ENCODE measurements around the gene KIAA1217.
"Not testable (repeated sequence)": the region's sequence is repeated elsewhere in the genome, so short reads cannot be mapped to it uniquely, and the experiment has no call there.

Gene KIAA1217

DNA sequence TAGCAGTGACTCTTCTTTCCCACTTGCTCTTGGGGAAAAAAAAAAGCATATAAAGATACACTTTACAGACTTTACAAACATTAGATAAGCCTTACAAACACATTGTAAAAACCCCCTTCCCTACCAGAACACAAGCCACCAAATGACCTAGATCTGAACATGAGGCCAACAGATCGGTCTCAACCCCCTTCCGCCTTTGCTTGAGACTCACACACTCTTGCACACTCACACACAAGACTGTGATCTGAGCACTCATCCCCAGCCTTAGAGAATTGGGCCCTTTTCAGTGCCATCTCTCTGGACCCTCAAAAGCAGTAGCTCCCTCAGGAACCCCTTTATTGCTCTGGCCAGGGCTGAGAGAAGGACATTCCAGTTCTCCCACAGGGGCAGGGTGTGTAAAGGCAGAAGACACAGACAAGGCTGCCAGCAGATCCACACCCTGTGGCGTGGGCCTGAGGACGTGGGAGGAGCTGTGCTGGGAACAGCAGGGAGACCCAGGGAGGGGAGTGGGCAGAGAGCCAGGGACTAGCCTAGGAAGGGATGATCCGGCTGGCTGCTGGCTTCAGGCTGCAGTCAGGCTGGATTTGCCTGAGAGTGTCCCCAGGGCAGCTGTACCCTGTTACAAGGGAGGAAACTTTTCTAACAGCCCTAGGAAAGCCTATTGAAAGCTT lies 206.7 kb downstream of the KIAA1217 start:
- DNase-seq = no peak

DNA sequence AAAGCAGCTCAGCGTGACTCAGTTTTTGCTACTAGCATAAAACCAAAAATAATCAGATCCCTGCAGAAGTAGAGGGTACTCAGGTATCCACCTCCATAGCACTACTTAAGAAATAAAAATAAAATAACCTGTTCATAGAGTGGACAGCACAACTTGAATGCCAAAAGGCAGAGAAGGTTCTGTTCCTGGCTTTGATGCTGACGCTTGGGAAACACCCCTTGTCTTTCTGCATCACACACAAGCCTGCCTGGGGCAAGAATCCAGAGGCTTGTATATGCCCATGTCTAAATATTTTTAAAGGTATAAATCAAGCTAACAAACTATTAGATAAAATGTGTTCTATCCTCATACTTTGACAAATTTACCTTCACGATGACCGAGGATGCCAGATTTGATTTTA lies 207.3 kb downstream of the KIAA1217 start:
- no peak for DNase-seq

DNA sequence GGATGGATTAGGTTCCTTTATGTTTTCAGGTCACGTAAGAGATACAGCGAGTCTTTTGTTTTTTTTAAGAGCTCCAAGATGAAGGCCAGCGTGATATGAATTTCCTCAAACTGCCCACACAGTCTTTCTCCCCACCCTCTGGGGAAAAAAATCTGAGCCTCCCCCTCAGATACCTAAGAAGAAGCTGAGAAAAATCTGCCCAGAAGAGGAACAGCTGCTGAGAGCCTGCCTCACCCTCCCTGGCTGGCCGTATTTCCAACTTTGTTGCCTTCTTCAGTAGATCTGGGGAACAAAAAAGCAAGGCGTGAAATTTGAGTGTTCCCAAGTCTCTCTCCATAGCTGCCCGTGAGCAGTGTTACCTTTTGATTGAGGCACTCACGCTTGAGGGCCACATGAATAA lies 208.1 kb downstream of the KIAA1217 start:
- DNase-seq = no peak

DNA sequence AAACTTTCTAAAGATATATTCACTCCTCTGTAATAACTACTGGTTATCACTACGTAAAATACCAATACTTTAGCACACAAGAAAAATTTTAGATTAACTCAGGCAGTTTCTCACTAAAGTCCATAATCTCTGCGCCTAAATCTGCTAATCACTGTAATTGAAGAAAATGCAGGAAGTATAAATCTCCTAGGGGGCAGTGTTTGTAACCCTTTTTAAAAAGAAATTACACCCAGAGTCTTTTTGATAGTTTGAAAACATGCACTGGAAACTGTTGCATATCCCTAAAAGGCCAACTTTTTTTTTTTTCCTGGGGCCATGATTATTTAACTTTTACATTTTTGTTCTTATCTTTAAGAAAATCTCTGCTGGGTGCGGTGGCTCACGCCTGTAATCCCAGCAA lies 209.6 kb downstream of the KIAA1217 start:
- no peak for DNase-seq

DNA sequence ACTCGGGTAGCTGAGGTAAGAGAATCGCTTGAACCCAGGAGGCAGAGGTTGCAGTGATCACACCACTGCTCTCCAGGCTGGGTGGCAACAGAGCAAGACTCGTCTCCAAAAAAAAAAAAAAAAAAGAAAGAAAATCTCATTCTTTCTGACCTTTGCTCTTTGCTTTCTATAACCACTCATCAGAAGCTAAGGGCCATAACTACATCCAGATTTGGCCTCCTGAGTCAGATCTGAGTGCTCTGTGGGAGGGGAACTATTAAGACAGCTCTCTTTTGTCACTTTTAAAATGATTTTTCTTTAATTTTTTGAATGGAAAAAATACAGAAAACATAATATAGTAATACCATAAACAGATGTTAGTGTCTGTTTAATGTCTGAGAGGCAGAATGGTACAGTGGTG lies 210.1 kb downstream of the KIAA1217 start:
- no peak for DNase-seq

DNA sequence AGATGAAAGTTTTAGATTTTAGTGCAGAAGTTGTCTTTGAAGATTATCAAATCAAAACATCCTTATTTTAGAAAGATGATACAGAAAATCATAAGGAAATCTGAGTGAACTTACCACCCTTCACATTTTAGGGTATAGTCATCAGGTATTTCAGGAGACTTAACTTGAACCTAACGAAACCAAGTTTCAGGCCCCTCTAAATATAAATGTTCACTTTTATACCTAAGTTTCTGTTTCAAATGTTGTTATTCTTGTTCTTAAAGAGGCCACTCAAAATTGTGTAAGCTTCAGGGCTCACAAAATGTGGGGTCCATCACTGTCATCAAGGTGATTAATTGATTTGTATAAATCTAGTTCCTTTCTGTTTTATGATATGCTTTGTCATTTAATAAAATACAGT lies 216.2 kb downstream of the KIAA1217 start:
- DNase-seq = no peak

DNA sequence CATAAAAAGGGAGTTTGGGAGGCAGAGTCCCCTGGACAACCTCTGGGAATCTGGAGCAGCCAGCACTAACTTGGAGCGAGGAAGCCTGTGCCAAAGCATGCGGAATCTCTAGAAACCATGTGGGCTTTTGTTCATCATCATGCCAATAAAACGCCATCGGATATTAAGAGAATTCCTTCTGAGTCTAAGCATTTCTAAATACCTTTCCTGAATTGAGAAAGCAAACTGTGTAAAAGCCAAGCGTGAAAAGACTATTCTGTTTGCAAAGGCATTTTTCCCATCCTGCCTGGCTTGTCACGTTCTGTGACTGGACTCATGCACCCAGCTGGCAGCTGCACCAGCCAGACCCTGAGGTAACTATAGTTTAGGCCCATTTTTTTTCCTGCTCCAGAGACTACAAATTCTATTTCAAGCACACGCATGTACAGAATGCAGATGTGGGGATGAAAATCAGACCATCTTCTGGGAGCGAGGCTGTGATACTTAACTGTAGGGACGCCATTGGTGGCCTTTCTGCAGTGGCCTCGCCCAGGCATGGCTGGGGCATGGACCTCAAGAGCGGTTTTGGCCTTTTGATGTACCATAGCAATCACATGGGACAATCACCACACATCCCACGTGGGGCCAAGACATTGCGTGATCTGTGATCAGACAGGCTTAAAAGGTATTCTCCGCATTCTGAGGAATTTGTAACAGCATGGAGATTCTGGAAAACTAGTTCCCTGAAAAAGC lies 218.9 kb downstream of the KIAA1217 start:
- DNase-seq = no peak

DNA sequence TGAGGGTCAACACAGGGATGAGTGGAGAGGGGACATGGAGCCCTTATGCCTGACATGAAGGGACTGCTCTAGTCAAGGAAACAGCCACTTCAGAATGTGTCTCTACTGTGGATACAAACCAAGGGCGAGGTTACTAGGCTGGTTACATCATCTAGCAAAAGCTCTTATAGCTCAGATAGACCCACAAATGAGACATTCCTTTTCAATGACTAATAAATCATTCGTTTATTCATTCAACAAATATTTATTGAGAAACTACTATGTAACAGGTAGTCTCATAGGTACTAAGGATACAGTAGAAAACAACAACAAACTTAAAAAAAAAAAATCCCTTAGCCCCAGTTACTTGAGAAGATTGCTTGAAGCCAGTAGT lies 219.5 kb downstream of the KIAA1217 start:
- no peak for DNase-seq

DNA sequence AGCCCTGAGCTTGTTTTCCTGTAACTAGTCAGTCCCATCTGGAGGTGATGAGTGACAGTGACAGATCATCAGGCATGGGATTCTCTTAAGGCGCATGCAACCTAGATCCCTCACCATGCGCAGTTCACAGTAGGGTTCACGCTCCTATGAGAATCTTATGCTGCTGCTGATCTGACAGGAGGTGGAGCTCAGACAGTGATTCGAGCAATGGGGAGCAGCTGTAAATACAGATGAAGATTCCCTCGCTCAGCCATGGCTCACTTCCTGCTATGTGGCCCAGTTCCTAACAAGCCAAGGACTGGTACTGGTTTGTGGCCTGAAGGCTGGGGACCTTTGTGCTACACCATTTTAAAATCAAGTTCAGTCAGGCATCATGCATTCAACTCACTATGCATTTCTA lies 221.7 kb downstream of the KIAA1217 start:
- no peak for DNase-seq

DNA sequence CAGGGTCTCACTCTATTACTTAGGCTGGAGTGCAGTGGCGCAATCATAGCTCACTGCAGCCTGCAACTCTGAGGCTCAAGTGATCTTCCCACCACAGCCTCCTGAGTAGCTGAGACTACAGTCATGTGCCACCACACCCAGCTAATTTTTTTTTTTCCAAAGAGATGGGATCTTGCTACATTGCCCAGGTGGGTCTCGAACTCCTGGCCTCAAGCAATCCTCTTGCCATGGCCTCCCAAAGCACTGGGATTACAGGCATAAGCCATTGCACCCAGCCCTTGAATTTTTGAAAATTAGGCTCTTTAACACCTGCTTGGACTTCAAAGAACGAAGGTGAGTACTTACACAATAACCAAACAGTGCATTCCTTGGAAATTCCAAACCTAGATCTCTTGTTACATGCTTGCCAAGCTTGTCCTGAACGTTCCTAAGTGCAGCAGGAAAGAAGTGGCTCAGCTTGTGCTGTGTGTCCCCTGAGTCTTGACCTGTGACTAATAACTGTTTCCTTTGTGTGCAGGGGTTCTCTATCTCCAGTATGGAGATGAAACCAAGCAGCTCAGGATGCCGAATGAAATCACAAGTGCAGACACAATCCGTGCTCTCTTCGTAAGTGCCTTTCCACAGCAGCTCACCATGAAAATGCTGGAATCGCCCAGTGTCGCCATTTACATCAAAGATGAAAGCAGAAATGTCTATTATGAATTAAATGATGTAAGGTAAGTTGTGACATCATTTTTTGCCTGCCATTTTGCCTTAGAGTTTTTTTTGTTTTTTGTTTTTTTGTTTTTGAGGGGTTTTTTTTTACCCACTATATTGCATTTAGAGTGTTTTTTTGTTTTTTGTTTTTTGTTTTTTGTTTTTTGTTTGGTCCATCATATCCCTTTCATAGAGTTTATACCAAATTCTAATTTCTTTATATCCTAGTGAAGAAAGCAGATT lies 223.8 kb downstream of the KIAA1217 start:
- DNase-seq = no peak

DNA sequence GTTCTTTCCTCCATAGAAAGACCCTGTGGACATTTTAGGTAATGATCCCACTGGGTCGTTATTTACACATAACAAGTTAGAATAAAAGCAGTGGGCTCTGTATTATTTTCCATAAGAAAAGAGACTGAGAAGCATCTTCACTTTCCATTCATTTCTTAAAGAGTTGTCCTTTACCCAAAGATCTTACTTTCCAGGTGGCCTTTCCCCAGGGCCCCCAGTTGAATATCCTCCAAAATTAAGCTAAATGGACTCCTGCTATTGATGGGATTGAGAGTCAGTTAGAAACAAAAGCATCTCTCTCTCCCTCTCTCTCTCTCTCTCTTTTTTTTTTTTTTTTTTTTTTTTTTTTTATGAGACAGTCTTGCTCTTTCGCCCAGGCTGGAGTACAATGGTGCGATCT lies 224.8 kb downstream of the KIAA1217 start:
- no peak for DNase-seq

DNA sequence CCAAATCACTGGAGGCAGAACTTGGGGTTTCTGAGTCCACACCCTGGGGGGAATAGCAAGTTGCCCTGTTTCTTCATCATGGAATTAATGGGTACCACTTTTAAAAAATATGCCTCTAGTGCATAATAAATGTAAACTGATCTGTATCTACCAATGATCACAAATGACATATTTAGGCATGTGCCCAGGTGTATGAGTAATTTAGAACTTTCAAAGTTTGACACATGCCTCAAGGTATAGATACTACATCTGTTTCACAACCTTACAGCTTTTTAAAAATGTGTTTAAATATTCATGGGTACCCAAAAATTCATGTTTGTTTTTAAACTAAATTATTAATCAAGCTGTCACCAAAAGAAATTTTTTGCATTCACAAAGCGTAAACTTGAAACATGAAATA lies 226.0 kb downstream of the KIAA1217 start:
- DNase-seq = no peak

DNA sequence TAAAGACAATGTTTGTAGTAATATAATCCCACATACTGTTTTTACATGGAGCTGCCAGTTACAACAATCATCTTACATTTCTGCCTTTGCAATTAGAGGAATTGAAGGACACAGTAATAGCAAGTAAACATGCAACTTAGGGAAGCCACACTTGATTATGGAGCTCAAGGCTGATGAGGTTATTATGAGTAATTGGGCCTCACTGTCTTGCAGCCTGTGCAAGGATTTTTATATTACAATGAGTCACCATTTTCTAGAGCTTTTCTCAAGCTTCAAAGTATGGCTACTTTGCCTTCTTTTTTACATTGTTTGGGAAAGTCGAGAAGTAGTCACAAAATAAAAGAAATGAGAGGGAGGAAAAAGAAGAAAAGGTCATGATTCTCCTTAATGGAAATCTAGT lies 226.4 kb downstream of the KIAA1217 start:
- DNase-seq = no peak

DNA sequence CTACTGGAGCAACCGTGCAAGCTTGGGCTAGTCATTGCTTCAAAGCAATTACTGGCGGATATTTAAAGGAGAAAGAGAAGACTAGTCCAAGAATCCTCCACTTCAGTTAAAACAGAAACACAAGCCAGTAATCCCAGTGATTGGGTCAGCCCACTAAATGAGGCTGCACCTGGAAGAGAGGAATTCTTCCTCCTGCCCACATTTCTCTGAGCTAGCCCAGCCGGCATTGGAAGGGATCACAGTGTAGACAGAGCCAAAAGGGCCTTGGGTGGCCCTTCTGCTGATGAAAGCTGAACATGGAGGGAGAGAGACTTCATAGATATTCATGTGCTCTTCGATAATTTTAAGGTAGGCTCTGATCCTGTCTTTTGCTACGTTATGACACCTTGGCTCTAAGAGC lies 228.4 kb downstream of the KIAA1217 start:
- no peak for DNase-seq

DNA sequence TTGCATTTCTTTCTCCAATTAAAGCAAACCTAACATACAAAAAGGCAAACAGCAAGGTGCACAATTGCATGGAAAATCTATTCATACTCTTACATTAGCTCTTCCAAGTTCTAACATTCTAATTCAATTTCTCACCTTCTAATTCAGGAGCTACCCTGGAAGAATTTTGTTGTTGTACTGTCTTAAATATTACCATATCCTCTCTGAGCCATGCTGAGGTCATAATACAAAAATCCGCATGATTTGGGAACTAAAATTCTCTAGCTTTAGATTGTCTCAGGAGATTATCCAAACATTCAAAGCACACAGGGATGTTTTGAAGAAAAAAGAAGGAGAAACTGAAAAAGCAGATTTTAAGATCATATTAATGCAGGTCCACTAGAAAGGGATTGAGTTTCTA lies 229.9 kb downstream of the KIAA1217 start:
- no peak for DNase-seq

DNA sequence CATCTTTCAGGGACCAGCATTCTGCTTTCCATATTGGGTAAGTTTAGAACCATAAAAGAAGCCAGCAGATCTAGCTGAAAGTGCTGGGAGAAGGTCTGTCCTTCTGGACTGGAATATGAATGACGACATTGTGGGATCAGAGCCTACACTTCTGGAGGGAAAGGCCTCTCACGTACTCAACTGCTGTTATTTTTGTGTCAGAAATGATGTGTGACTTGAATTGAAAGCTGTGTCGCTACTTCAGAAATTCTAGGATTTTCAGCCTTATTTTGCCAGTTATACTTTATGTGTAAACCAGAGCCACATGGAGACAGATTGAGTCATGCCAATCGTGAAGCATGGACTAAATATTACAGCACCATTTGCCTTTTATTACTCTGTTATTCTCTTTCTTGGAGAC lies 231.0 kb downstream of the KIAA1217 start:
- no peak for DNase-seq

DNA sequence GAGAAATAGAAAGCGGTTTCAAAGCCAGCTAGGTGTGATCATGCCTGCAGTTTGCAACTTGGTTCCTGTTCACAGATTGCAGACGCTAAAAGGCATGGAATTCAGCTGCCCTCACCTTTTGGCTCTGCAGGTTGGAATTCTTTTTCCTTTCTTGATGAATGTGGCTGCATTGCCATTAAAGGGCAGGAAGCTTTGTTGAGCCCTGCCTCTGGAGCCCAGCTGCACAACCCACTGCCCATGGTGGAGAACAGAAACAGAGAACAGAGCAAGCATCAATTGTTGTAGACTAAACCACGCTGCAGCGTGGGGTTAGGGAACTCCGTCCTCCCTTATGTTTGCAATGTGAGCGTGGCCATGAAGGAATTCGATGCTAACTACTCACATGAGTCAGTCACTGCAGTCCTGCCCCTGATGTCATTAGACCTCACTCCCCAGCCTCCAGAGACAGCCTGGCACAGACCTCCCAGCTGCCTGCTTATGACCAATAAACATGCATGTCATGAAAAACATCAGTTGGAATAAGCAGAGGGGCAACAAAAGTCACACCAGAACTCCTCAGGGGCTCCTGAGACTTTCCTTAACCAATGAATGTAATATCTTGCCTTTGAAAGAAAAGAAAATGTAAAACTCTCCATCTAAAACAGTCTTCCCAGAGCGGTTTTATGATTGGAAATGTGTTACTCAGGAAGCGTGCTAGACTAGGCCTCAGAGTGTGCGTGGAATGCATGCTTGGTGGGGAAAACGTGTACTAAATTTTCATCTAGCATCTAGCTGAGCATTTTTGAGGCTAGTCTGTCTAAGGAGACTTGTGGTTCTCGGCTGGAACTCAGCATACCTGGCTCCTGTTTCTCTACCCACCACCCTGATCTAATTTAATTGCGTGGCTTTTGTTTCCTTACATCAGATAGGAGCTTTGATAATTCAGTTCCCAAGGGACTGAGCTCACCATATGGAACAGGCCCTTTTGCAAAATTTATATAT lies 232.2 kb downstream of the KIAA1217 start:
- DNase-seq = no peak

DNA sequence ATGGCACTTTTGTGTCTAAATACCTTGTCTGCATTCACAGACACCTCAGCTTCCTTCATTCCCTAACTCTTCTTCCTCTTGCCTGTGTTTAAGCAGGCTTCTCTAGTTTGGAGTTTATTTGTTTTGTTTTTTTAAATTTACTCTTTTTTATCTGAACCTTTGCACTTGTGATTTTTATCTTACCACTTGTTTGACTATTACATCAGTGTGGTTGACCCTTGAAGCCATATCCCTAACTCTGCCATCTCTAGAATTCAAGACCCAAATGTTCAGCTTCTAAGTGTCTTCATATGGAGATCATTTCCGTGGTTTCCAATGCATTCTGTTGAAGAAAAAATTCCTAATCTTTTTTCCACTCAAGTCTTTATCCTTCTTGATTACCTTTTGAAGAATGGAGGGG lies 233.3 kb downstream of the KIAA1217 start:
- no peak for DNase-seq

DNA sequence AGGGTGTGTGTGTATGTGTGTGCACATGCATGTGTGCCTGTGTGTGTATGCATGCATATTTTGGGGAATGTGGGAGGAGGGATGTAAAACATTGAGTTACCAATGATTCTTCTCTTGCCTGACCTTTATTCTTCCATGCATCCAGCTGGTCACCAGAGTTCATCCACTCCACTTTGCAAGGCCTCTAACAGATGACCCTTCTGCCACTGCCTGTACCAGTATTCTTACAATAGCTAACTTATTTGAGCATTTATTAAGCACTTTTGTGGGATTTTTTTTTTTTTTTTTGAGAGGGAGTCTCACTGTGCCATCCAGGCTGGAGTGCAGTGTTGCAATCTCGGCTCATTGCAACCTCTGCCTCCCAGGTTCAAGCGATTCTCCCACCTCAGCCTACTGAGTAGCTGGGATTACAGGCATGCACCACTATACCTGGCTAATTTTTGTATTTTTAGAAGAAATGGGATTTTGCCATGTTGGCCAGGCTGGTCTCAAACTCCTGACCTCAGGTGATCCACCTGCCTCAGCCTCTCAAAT lies 233.8 kb downstream of the KIAA1217 start:
- not testable (repeated sequence) for DNase-seq

DNA sequence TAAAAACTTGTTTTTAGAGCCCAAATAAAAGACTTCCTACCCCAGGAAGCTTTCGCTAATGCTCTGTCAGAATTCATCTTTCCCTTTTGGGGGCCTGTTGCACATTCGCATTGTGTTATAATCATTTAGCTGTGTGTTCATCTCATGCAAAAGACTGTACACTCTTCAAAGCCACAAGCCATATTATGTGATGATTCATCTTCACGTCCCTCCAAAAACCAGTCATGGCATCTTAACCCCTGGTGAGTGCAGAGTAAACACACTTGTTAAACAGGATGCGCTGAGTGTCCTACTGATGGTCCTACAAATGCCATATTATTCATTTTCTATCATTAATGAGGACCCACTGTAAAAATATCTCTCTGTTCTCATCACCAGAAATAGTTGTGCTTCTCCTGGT lies 235.4 kb downstream of the KIAA1217 start:
- no peak for DNase-seq

DNA sequence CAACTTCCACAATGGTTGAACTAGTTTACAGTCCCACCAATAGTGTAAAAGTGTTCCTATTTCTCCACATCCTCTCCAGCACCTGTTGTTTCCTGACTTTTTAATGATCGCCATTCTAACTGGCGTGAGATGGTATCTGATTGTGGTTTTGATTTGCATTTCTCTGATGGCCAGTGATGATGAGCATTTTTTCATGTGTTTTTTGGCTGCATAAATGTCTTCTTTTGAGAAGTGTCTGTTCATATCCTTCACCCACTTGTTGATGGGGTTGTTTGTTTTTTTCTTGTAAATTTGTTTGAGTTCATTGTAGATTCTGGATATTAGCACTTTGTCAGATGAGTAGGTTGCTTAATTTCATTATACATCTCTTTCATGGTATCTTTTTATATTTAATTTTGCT lies 237.0 kb downstream of the KIAA1217 start:
- DNase-seq = not testable (repeated sequence)

DNA sequence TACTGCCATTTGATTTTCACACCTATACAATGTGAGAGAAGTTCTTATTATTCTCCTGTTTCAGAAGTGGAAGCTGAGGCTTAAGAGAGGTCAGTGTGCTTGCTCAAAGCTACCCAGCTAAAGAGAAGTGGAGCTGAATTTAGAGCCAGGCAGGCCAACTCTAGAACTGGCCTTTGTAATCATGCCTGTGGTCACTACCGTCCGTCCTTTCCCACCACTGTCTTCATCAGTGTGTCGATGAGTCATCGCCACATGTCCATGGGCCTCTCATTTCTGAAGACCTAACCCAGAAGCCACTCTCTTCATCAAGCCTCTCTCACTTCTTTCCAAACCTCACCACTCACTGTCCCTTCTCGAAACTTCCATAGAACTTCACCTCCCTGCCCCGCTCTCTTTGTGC lies 237.8 kb downstream of the KIAA1217 start:
- no peak for DNase-seq
